K562 treated with DMSO at 1 percent for 48 hours (cell line): ENCODE measurements around the gene NTRK3. TPM values are rescaled to one million over a fixed set of nuclear protein-coding genes. Genes with fewer than 3 reads are reported as not detected.

ENCODE experiments used
- total RNA-seq: library from RNA; unstranded; fragments of 300-600 nt; gene quantifications from 2 replicates; pipeline ENCODE4 v1.2.3, GENCODE V29; 2022; ENCODE audit warnings: low replicate concordance; ENCODE audit errors: extremely low read depth

Gene NTRK3
- total RNA-seq, result not detected in 2 replicates

DNA sequence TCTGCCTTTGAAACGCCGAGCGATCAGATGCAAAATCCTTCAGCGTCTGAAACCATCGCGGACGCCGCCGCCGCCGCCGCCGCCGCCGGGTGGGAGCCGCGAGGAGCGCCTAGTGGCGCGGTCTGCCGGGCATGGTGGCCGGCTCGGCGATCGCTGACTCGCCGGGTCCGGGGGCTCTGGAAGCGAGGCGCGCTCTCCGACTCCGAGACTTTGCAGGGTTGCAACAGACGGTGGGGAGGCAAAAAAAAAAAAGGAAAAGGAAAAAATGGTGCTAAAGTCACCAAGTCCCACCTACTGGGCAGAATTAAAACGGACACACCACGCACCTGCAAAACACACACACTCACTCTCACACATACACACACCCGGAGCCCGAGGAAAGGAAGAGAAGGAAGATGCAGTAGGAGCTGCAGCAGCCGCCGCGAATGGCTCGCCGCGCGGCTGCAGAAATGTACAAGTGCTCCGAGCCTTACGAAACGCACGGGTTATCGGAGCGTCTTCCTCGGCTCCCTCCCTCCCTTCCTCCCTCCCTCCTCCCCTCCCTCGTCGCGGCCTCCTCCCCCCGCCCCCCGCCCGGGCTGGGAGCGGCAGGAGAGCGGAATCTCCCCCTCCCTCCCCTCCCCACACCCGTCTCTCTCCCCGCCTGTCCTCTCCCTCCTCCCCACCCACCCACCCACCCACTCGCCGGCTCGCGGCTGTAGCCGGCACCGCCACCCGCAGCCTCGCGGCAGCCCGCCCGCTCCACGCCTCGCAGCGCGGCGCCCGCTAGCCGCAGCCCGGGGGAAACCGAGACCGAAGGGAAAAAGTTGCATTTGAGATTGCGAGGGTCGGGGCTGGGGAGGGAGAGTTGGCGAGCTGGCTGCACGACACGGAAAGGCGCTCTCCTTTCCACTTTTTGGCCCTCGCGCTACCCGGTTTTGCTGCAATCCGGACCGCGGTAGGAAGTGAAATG lies at the start of gene NTRK3:
TSS of gene NTRK3 (minus strand) at position 461 of the 952 bp plus-strand sequence. CDS start 586 bp downstream, outside the sequence.

Other genes with a start within 250 kb of the NTRK3 start
- gene MRPL46, start 210.6 kb upstream of the NTRK3 start, total RNA-seq, result not detected in 2 replicates
- not detected in 2 replicates for gene MRPS11, start 211.0 kb upstream of the NTRK3 start, total RNA-seq